RKO (cell line): ENCODE data around the gene TRIM72.
"Not testable (repeated sequence)": the region's sequence is repeated elsewhere in the genome, so short reads cannot be mapped to it uniquely, and the experiment has no call there.

ENCODE experiments used
- DNase-seq: peaks from one replicate; pipeline ENCODE4 v3.0.0-alpha.2; 2016; ENCODE audit warnings: low spot score

The TRIM72 gene

DNA sequence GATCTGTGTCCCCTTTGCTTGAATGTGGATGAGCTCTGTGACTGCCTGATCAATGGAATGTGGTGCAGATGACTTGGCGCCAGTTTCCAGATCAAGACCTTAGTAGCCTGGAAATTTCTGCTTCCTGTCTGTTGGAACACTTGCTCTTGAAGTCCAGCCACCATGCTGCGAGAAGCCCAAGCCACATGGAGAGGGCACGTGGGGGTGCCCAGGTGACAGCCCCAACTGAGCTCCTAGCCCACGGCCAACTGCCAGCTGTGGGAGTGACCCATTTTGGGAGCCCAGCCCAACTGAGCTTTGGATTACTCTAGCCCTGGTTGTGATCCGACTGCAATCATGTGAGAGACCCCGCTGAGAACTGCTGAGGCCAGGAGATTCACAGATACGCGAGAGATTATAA lies 42.5 kb downstream of the TRIM72 start:
- DNase-seq: no peak

DNA sequence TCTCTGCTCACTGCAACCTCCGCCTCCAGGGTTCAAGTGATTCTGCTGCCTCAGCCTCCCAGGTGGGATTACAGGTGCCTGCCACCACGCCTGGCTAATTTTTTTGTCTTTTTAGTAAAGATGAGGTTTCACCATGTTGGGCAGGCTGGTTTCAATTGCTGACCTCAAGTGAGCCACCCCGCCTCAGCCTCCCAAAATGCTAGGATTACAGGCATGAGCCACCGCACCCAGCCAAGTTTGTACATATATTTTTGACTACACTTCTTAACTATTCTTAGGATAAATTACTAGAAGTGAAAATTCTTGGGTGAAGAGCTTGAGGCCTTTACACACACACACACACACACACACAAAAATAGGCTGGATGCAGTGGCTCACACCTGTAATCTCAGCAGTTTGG lies 44.4 kb downstream of the TRIM72 start:
- DNase-seq: no peak

GRCh38 chr16:31260136-31260931 lies 46.4 kb downstream of the TRIM72 start:
- no peak for DNase-seq

- no peak for DNase-seq
These were observed 48.2 kb downstream of the TRIM72 start for GRCh38 chr16:31262084-31262483.

- peak; percentile 19 for DNase-seq
These were observed 51.7 kb downstream of the TRIM72 start for GRCh38 chr16:31265329-31266245.

- no peak for DNase-seq
These were observed 53.6 kb downstream of the TRIM72 start for GRCh38 chr16:31267332-31268032.

DNA sequence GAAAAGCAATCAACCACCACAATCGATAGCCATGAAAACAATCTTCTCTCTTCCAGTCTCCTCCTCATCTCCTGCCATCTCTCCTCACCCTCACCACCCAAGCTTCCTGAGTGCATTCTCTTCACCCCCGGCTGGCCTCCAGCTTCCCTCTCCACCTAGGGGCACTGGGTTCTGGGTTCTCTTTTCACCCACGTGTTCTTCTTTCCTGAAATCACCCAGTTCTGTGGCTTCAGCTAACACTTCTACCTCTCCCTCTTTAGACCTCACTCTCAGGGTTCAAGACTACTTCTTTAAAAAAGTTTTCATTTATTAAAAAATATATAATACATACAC lies 54.1 kb downstream of the TRIM72 start:
- no peak for DNase-seq

- no peak for DNase-seq
These were observed 55.0 kb downstream of the TRIM72 start for GRCh38 chr16:31268891-31269290.

DNA sequence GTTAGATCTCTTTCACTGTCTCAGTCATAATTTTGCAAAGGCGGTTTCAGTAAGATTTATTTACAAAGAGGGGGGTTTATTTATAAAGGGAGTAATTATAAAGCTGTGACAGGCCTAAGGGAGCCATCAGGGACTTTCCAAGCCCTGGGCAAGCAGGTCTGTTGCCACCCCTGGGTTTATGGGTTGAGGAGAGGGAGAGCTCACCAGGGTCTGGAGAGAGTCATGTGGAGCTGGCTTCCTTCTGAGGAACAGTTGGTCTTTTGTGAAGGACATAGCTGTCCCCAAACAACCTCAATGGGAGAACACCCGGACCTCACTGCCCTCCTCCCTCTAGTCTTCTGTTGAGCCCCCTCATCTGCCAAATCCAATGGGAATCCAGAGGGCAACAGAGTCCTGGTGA lies 55.6 kb downstream of the TRIM72 start:
- DNase-seq: no peak

DNA sequence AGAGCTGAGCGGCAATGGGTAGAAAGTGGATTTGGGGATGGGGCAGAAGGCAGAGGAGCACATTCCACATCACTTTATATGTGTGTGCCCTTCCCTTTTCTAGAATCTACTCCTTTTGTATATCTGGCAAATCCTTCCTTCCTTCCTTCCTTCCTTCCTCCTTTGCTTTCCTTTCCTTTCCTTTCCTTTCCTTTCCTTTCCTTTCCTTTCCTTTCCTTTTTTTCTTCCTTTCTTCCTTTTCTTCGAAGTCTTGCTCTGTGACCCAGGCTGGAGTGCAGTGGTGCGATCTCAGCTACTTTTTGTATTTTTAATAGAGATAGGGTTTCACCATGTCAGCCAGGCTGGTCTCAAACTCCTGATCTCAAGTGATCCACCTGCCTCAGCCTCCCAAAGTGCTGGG lies 56.1 kb downstream of the TRIM72 start:
- DNase-seq: not testable (repeated sequence)

DNA sequence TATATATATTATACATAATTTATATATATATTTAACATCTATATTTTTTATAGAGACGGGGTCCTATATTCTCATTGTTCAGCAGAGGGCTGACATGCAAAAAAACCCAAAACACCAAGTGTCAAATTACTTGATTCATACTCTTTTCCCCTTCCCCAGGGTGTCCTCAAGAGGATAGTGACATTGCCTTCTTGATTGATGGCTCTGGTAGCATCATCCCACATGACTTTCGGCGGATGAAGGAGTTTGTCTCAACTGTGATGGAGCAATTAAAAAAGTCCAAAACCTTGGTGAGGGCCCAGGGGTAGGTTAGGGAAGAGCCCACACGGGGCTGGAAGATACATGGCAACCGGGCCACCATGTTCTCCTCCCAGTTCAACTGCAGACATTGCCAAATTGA lies 56.9 kb downstream of the TRIM72 start:
- no peak for DNase-seq

DNA sequence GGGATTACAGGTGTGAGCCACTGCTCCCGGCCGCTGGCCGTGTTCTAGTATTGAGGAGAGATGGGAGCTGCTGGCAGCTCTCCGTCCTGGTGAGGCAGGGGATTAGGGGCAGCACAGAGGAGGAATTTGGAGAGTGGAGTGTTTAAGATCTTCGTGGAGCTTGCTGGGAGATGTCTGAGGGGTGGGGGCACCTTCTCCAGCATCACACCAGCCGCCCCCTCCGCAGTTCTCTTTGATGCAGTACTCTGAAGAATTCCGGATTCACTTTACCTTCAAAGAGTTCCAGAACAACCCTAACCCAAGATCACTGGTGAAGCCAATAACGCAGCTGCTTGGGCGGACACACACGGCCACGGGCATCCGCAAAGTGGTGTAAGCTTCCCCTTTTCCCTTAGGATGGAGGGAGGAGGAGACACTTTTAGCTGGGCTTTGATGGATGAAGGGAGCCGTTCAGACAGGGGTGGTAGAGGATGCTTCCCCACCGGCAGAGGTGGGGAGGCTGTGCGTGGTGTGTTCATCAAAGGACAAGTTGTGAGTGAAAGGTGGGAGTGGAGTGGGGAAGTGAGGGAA lies 57.8 kb downstream of the TRIM72 start:
- DNase-seq: no peak

- DNase-seq: no peak
These were observed 59.3 kb downstream of the TRIM72 start for GRCh38 chr16:31273187-31273586.

DNA sequence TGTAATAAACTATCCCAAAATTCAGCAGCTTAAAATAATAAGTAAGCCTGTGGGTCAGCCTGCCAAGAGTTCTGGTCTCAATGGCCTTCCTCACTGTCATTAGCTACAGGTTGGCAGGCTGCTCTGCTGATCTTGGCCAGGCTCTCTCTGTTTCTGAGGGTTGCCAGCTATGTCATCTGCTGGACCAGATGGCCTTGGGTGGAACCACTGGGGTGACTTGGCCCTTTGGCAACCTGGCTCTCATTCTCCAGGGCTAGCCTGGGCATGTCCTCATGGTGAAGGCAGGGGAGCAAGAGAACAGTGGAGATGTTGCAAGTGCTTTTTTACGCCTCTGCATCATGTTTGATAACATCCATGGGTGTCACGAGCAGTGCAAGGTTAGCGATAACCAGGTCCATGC lies 59.8 kb downstream of the TRIM72 start:
- no peak for DNase-seq

GRCh38 chr16:31274831-31275816 lies 61.2 kb downstream of the TRIM72 start:
- no peak for DNase-seq

DNA sequence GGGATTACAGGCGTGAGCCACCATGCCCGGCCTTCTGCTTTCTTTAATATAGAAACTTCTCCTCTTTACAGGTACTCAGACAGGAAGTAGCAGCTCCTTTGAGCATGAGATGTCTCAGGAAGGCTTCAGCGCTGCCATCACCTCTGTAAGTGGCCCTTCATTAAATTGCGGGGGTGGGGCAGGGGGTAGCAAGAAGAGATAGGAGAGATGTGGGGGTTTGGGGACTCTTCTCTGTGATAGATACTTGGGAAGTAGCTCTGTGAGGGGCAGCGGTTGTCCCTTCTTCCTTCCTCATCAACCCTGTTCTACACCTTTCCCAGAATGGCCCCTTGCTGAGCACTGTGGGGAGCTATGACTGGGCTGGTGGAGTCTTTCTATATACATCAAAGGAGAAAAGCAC lies 62.7 kb downstream of the TRIM72 start:
- DNase-seq: no peak

GRCh38 chr16:31277659-31278260 lies 63.8 kb downstream of the TRIM72 start:
- no peak for DNase-seq

DNA sequence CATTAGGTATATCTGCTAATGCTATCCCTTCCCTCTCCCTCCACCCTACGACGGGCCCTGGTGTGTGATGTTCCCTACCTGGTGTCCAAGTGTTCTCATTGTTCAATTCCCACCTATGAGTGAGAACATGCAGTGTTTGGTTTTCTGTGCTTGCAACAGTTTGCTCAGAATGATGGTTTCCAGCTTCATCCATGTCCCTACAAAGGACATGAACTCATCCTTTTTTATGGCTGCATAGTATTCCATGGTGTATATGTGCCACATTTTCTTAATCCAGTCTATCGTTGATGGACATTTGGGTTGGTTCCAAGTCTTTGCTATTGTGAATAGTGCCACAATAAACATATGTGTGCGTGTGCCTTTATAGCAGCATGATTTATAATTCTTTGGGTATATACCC lies 64.9 kb downstream of the TRIM72 start:
- not testable (repeated sequence) for DNase-seq
